Measurements from ENCODE around the gene CDH24.

DNA sequence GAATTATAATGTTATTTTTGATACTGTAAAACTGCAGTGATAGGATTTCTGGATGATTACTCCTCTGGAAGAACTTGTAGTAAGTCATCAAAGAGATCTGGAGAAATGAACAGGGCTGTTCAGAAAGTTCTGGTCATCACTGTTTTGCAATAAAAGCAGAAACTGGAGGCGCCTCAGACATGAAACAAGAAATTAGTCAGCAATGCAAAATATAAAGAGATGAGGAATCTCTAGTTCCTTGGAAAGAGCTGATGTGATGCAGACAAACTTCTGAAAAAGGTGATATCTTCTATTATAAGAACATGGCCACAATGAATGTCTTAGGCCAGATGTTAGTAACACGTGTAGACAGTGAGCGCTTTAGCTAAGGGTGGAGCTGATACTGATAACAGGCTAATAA, 28.1 kb upstream of the CDH24 start:
- no peak for TF ChIP-seq NFE2L1 (CRISPR knock-in tag; IDR thresholded peaks at IDR 0.05)
- no peak for TF ChIP-seq RELA (CRISPR knock-in tag; IDR thresholded peaks at IDR 0.05; ENCODE audit: borderline replicate concordance)
- no peak for TF ChIP-seq ZNF232 (CRISPR knock-in tag; IDR thresholded peaks at IDR 0.05)
- TF ChIP-seq, protein P1, sequence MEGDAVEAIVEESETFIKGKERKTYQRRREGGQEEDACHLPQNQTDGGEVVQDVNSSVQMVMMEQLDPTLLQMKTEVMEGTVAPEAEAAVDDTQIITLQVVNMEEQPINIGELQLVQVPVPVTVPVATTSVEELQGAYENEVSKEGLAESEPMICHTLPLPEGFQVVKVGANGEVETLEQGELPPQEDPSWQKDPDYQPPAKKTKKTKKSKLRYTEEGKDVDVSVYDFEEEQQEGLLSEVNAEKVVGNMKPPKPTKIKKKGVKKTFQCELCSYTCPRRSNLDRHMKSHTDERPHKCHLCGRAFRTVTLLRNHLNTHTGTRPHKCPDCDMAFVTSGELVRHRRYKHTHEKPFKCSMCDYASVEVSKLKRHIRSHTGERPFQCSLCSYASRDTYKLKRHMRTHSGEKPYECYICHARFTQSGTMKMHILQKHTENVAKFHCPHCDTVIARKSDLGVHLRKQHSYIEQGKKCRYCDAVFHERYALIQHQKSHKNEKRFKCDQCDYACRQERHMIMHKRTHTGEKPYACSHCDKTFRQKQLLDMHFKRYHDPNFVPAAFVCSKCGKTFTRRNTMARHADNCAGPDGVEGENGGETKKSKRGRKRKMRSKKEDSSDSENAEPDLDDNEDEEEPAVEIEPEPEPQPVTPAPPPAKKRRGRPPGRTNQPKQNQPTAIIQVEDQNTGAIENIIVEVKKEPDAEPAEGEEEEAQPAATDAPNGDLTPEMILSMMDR (IDR thresholded peaks at IDR 0.05): no peak
- TF ChIP-seq, protein P2, sequence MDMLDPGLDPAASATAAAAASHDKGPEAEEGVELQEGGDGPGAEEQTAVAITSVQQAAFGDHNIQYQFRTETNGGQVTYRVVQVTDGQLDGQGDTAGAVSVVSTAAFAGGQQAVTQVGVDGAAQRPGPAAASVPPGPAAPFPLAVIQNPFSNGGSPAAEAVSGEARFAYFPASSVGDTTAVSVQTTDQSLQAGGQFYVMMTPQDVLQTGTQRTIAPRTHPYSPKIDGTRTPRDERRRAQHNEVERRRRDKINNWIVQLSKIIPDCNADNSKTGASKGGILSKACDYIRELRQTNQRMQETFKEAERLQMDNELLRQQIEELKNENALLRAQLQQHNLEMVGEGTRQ (CRISPR knock-in tag; IDR thresholded peaks at IDR 0.05): no peak
- TF ChIP-seq ELF4 (CRISPR knock-in tag; IDR thresholded peaks at IDR 0.05; ENCODE audit: low read depth): no peak
- no peak for TF ChIP-seq HMGA2 (CRISPR knock-in tag; IDR thresholded peaks at IDR 0.05)
- no peak for TF ChIP-seq ZNF219 (CRISPR knock-in tag; IDR thresholded peaks at IDR 0.05; ENCODE audit: borderline replicate concordance)
- TF ChIP-seq GABPB1 (CRISPR knock-in tag; IDR thresholded peaks at IDR 0.05): no peak
- no peak for TF ChIP-seq ETV6 (CRISPR knock-in tag; IDR thresholded peaks at IDR 0.05)

Data from WTC11 (cell line).